NK-92 treated with Interleukin-12 subunit alpha and Interleukin-12 subunit beta, amount 100 ng/mL, for 24 hours (cell line): ENCODE measurements around the gene EIPR1.

ENCODE experiments used
- DNase-seq: peaks from one replicate; lab custom pipeline; 2025; lab: John Stamatoyannopoulos, UW

The EIPR1 gene

GRCh38 chr2:3377612-3378432 is at the start of gene EIPR1:
TSS of gene EIPR1 (minus strand) at chr2:3377818. CDS start at chr2:3377689, 129 bp downstream.
- DNase-seq, result peak; percentile 90

GRCh38 chr2:3427272-3427671 is 49.7 kb upstream of the EIPR1 start:
- no peak for DNase-seq

- DNase-seq, result no peak
Observed at GRCh38 chr2:3426615-3427014, 49.0 kb upstream of the EIPR1 start.

DNA sequence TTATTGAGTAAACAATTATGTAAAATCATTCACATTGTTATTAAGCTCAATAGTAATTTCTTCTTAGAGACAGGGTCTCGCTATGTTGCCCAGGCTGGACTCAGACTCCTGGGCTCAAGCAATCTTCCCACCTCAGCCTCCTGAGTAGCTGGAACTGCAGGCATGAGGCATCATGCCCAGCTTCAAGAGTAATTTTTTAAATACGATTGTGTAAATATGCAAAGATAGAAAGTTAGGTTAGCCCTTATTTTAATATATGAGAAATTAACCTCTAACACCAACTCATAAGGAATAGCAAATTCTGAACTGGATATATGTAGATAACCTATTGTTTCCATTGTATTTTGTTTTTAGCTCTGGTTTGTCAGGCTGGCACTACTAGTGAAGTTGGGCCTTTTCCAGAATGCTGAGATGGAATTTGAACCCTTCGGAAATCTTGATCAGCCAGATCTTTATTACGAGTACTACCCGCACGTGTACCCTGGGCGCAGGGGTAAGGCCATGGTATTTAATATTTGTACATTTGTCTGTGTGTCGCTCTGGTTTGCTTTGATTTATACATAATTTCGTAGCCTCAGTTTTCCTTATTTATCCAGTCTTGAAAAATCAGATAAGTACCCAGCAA is 46.7 kb upstream of the EIPR1 start:
- DNase-seq, result no peak

DNA sequence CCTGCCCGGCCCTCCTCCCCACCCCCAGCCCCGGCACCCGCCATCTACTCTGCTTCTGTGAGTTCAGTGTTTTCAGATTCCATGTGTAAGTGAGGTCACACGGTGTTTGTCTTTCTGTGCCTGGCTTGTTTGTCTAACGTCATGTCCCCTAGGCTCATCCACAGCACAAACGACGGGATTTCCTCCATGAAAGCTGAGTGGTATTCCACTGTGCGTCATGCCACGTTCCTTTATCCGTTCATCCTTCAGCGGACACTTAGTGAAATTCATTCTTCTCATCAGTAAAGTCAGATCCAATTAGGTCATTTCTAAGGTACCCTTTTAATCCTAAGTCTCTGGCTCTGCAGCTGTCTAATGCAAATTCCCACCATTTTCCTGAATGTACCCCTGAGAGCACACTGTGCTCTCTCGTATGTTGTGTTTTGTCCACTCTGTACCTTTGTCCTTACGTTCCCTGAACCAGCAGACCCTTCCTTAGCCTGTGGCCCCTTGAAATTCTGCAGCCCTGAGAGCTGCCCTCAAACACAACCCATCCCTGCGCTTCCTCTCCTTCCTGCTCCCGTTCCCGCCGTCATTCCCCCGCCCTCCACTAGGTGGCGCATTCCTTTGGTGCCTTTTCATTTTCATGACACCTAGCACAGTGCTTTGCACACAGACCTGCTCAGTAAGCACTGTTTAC is 46.0 kb upstream of the EIPR1 start:
- DNase-seq, result peak; percentile 9

DNA sequence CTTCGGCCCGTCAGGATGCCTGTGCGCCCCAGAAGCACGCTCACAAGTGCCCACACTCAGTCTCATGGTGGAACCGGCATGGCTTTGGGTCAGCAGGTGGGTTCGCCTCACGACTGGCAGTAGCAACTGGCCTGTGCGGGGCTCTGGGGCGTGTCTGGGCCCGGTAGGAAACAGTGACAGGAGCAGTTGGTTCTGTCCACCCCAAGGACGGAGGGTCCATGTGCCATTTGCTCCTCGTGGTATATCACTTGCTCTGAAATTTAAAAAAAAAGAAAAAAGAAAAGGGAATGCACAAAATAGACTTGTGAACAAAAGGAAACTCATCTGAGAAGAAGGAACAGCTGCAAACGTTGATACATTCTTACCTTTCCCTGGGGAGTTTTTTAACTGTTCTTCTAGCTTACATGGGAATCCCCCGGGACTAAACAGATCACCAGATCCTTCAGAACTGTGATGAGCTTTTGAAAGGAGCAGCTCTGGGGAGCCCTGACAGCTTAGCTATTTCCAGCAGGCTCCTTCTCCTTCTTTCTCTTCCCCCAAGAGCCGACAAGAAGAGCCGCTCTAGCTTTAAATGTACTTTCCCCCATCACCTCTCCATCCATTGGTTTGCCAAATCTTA is 44.7 kb upstream of the EIPR1 start:
- no peak for DNase-seq

- no peak for DNase-seq
Observed at GRCh38 chr2:3421580-3421979, 44.0 kb upstream of the EIPR1 start.

- DNase-seq, result no peak
Observed at GRCh38 chr2:3420769-3421397, 43.3 kb upstream of the EIPR1 start.

DNA sequence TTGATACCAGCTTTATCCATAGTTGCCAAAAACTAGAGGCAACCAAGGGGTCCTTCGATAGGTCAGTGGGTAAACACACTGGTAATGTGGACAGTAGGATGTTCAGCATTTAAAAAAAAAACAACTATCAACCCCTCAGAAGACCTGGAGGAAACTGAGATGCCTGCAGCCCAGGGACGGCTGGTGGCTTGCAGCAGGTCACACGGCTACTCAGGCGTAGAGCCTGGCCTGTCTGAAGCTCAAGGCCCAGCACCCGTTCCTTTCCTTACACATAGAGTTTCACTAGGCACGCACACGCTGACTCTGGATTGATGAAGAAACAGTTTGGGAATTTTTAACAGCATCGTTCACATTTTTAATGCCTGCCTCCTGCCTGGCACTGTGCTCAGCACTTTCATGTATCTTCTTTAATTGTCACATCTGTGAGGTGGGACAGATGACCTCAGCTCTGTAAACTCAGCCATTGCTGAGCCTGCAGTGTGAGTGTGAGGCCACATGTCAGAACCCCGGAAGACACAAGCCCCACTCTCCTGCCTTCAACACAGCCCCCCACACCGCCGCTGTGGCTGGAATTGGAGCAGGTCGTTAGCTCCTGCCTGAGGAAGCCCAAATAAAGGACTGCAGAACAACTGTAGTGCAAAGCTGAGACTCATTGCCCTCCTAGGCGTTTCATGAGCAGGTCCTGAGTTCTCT is 42.6 kb upstream of the EIPR1 start:
- no peak for DNase-seq

GRCh38 chr2:3418766-3419404 is 41.3 kb upstream of the EIPR1 start:
- no peak for DNase-seq

DNA sequence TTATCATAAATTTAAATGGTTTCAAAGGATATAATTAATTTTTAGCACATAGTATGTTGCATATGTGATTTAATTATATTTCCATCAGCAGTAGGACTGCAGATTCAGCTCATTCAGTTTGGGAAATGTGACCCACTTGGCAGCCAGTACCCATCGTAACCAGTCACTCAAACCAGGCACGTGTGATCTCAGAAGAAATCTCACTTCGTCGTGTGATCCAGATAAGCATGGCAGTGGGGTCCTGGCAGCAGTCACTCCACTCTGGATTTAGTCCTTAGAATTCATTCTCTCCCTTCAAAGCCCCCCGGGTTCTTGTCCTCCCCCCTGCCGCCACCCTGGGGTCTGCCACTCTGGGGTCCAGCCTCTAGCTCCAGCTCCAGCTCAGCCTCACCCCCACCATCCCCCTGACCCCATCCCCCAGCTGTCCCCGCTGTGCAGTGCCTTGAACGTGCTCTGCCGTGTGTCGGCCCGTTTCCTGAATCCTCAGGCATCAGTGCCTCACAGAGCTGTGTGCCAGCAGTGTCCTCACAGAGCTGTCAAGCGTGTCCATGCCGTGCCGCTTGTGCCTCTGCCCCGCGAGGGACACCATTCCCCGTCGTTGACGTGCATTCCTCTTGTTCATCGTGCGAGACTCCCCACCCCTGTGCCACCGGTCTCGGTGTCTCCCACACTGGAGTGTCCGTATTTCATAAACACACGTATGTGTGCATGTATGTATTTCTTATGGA is 36.7 kb upstream of the EIPR1 start:
- no peak for DNase-seq

DNA sequence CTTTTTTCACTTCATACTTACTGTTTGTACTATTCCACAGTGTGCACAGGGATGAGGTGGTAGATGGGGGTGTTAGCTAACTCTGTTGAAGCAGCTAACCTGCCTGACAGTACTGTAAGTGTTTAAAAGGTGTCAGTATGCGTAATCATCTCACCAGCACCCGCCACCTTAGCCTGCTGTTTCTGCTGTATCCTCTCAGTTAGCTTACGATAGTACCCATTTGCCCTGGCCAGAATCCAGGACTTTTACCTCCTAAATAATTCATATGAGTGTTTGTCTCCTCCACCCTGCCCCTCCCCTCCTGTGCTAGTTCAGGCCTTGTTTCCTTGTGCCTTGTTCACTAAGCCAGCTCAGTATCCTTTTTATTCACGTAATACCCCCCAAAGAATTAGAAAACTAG is 36.1 kb upstream of the EIPR1 start:
- no peak for DNase-seq

- DNase-seq, result no peak
Observed at GRCh38 chr2:3411103-3411502, 33.5 kb upstream of the EIPR1 start.

GRCh38 chr2:3409627-3410170 is 32.1 kb upstream of the EIPR1 start:
- DNase-seq, result no peak

- no peak for DNase-seq
Observed at GRCh38 chr2:3408781-3409180, 31.2 kb upstream of the EIPR1 start.

- DNase-seq, result no peak
Observed at GRCh38 chr2:3406501-3406900, 28.9 kb upstream of the EIPR1 start.

GRCh38 chr2:3405876-3406275 is 28.3 kb upstream of the EIPR1 start:
- DNase-seq, result no peak

GRCh38 chr2:3405307-3405706 is 27.7 kb upstream of the EIPR1 start:
- no peak for DNase-seq

DNA sequence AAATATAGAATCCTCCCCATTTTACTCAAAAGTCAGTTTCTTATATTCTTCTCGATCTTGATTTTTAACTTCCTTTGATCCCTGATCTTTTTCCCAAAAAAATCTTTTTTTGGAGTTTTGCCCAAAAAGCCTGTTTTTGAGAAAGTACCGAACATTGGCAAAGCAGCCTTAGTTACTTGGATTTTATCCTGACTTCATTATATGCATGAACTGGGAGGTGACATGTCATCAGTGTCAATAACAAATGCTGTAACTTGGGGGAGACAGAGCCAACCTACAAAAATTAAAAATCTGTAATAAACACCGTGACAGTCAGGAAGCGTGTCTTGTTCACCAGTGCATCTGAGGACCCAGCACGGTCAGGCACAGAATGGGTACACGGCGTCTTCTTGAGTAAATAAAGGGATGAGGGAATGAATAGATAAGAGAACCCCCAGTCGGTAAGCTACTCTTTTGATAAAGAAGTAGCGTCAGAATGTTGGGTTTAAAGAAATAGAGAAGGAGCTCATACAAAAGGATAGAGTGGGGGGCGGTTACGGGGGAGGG is 26.8 kb upstream of the EIPR1 start:
- DNase-seq, result no peak
